Spleen (tissue), 7 donors: ENCODE data around the gene ATP6V0B.

Experiments used
- CTCF ChIP-seq, 11 experiments: fragments of 200-600 bp in 7 of 11; fragments of 450-650 bp in 4 of 11; sonication (generic) in 4 of 11; IDR thresholded peaks in 8 of 11; conservative IDR thresholded peaks in 3 of 11; 1 replicate in 7 of 11; 2 replicates in 4 of 11; pipeline versions ENCODE4 v1.4.0 to v1.8.0; 2016 to 2021; ENCODE audit warnings: antibody characterized with exemption in 11 of 11, inconsistent platforms in 4 of 11, mild to moderate bottlenecking in 1 of 11
- POLR2A ChIP-seq, 3 donors: fragments of 450-650 bp; IDR thresholded peaks; one replicate each; pipeline ENCODE4 v1.5.1; 2017; ENCODE audit warnings: antibody characterized with exemption in 3 of 3, mild to moderate bottlenecking in 1 of 3
- POLR2AphosphoS5 ChIP-seq, 3 donors: sonication (generic); formaldehyde crosslinking; IDR thresholded peaks; one replicate each; pipeline ENCODE4 v1.5.1; 2017; ENCODE audit warnings: antibody characterized with exemption in 3 of 3
- donor health status: DM: no; HTN: no; CAD: no; lungs with moderate emphysema.
- donor health status: DM: no; HTN: no; CAD: no.
- donor health status: DM: no; HTN: no; CAD: no.

DNA sequence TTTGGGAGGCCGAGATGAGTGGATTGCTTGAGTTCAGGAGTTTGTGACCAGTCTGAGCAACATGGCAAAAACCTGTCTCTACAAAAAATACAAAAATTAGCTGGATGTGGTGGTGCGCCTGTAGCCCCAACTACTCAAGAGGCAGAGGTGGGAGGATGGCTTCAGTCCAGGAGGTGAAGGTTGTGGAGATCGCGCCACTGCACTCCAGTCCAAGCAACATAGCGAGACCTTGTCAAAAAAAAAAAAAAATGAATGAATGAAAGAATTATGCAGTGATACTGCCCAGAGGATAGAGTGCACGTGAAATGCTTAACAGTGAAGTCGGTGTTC is 5.4 kb upstream of the ATP6V0B start:
- TF ChIP-seq CTCF (IDR thresholded peaks at IDR 0.05 in 8 of 11, conservative IDR thresholded peaks at IDR 0.05 in 3 of 11) (no peak), POLR2A (IDR thresholded peaks at IDR 0.05) (no peak), POLR2AphosphoS5 (IDR thresholded peaks at IDR 0.05) (no peak)
